HepG2 (cell line): ENCODE data around the gene SEPHS2. TPM values are rescaled to one million over a fixed set of nuclear protein-coding genes. Genes with fewer than 3 reads are reported as not detected.

Experiments
- AHDC1 ChIP-seq: sonication (generic); formaldehyde crosslinking; IDR thresholded peaks from 2 replicates; pipeline ENCODE4 v1.5.1; 2020; ENCODE audit warnings: mild to moderate bottlenecking, missing genetic modification reagents, borderline replicate concordance
- HMG20B ChIP-seq: conservative IDR thresholded peaks from 2 replicates; pipeline ENCODE4 v1.6.1; 2016; ENCODE audit warnings: missing genetic modification reagents, missing compliant biosample characterization
- HNF4A ChIP-seq: sonication (generic); formaldehyde crosslinking; IDR thresholded peaks from 2 replicates; pipeline ENCODE4 v1.4.0; 2020; ENCODE audit warnings: missing genetic modification reagents
- IRF2 ChIP-seq: IDR thresholded peaks from 2 replicates; pipeline ENCODE4 v1.6.1; 2018; ENCODE audit warnings: missing genetic modification reagents, missing compliant biosample characterization
- KDM4B ChIP-seq: sonication (generic); formaldehyde crosslinking; IDR thresholded peaks from 2 replicates; pipeline ENCODE4 v1.4.0; 2020; ENCODE audit warnings: missing genetic modification reagents
- MIER3 ChIP-seq: IDR thresholded peaks from 2 replicates; pipeline ENCODE4 v1.6.1; 2016; ENCODE audit warnings: missing compliant biosample characterization, borderline replicate concordance
- MXD3 ChIP-seq: IDR thresholded peaks from 2 replicates; pipeline ENCODE4 v1.6.1; 2016; ENCODE audit warnings: mild to moderate bottlenecking, missing biosample characterization, missing genetic modification reagents
- NFKB2 ChIP-seq: sonication (generic); formaldehyde crosslinking; IDR thresholded peaks from 2 replicates; pipeline ENCODE4 v1.4.0; 2020; ENCODE audit warnings: missing genetic modification reagents, borderline replicate concordance
- NFKBIZ ChIP-seq: IDR thresholded peaks from 2 replicates; pipeline ENCODE4 v1.6.1; 2018; ENCODE audit warnings: missing genetic modification reagents, missing compliant biosample characterization
- PBX2 ChIP-seq: IDR thresholded peaks from 2 replicates; pipeline ENCODE4 v1.6.1; 2016; ENCODE audit warnings: control low read depth
- SALL1 ChIP-seq: sonication (generic); formaldehyde crosslinking; IDR thresholded peaks from 2 replicates; pipeline ENCODE4 v1.8.0; 2022; ENCODE audit warnings: mild to moderate bottlenecking, missing genetic modification reagents
- TBL1XR1 ChIP-seq: fragments of 150-350 bp; IDR thresholded peaks from 2 replicates; pipeline ENCODE4 v1.6.1; 2014; ENCODE audit warnings: borderline replicate concordance, low read length; ENCODE audit not compliant: partially characterized antibody
- ZBED4 ChIP-seq: sonication (generic); formaldehyde crosslinking; IDR thresholded peaks from 2 replicates; pipeline ENCODE4 v1.4.0; 2020; ENCODE audit warnings: missing genetic modification reagents, borderline replicate concordance
- ZKSCAN8 ChIP-seq: IDR thresholded peaks from 2 replicates; pipeline ENCODE4 v1.6.1; 2016; ENCODE audit warnings: borderline replicate concordance, missing genetic modification reagents, missing compliant biosample characterization
- ZNF512B ChIP-seq: sonication (generic); formaldehyde crosslinking; IDR thresholded peaks from 2 replicates; pipeline ENCODE4 v1.5.1; 2020; ENCODE audit warnings: missing genetic modification reagents, mild to moderate bottlenecking, borderline replicate concordance
- ZNF768 ChIP-seq: sonication (generic); formaldehyde crosslinking; IDR thresholded peaks from 2 replicates; pipeline ENCODE4 v1.4.0; 2020; ENCODE audit warnings: missing genetic modification reagents
- polyA plus RNA-seq, 8 experiments: library from polyadenylated mRNA; depleted of rRNA in 3 of 8; stranded (reverse) in 7 of 8; unstranded in 1 of 8; fragments of >200 nt; fragmentation: Illumina TruSeq in 4 of 8; extraction: Trizol in 4 of 8; gene quantifications; 2 replicates each; pipeline versions ENCODE4 v1.2.1 to v1.2.3, GENCODE V29; 2011 to 2016; ENCODE audit warnings: low read depth in 4 of 8, missing spikeins in 1 of 8, mixed read lengths in 1 of 8; ENCODE audit not compliant: insufficient read depth in 1 of 8
- total RNA-seq, 5 experiments: library from RNA; depleted of rRNA; stranded (reverse); fragments of >200 nt; fragmentation: Illumina TruSeq; extraction: Trizol; gene quantifications; 2 replicates each; pipeline ENCODE4 v1.2.3, GENCODE V29; 2016; ENCODE audit warnings: low read depth in 1 of 5

Gene SEPHS2
- total and polyA plus RNA-seq, 2 of the 13 experiments (the other 11 are each of a cell fraction or from before 2014, with no cell fraction given): 20.7 to 127 TPM

GRCh38 chr16:30449116-30449435 lies 3.4 kb upstream of the SEPHS2 start (continued):
- TF ChIP-seq AHDC1 (CRISPR knock-in tag) (peak; percentile 49; the same call in 1 of the 2 replicates), HNF4A (CRISPR knock-in tag) (peak; percentile 59), MXD3 (CRISPR knock-in tag) (no peak), IRF2 (CRISPR knock-in tag) (peak; percentile 44; the same call in 1 of the 2 replicates), ZNF768 (CRISPR knock-in tag) (no peak), ZBED4 (CRISPR knock-in tag) (0 out of 2 replicates have a peak, but pooled peaks have one; percentile 38), SALL1 (CRISPR knock-in tag) (peak; percentile 60; the same call in 1 of the 2 replicates), ZNF512B (CRISPR knock-in tag) (0 out of 2 replicates have a peak, but pooled peaks have one; percentile 51), NFKB2 (CRISPR knock-in tag) (no peak), NFKBIZ (no peak), KDM4B (CRISPR knock-in tag) (0 out of 2 replicates have a peak, but pooled peaks have one; percentile 18), ZKSCAN8 (CRISPR knock-in tag) (0 out of 2 replicates have a peak, but pooled peaks have one; percentile 41), HMG20B (CRISPR knock-in tag) (peak; percentile 71; the same call in 1 of the 2 replicates), TBL1XR1 (peak; percentile 91), MIER3 (CRISPR knock-in tag) (0 out of 2 replicates have a peak, but pooled peaks have one; percentile 53), PBX2 (CRISPR knock-in tag) (no peak)
